DOHH2 (cell line): ENCODE measurements around the gene MESD.
A peak's percentile ranks its signal among the peaks of the same experiment; 100 is the strongest.

Experiments
- H3F3A ChIP-seq: fragments of 200-600 bp; sonication (generic), shearing (Covaris generic); 2 replicates; pipeline ENCODE4 v1.6.0; 2016; ENCODE audit warnings: antibody characterized with exemption, mild to moderate bottlenecking; ENCODE audit not compliant: control insufficient read depth, insufficient read depth
- H3K27ac ChIP-seq: fragments of 200-600 bp; sonication (generic); 2 replicates; pipeline ENCODE4 v1.5.1; 2014; ENCODE audit warnings: low read depth, mild to moderate bottlenecking, low read length, moderate library complexity
- H3K27me3 ChIP-seq: fragments of 200-600 bp; sonication (generic); 2 replicates; pipeline ENCODE4 v1.6.1; 2014; ENCODE audit warnings: mild to moderate bottlenecking, low read length, mixed read lengths; ENCODE audit not compliant: control insufficient read depth
- H3K36me3 ChIP-seq: fragments of 200-600 bp; sonication (generic); 2 replicates; pipeline ENCODE4 v1.6.1; 2014; ENCODE audit warnings: mild to moderate bottlenecking, low read length, moderate library complexity, mixed read lengths; ENCODE audit not compliant: control insufficient read depth
- H3K4me1 ChIP-seq: fragments of 200-600 bp; sonication (generic); 2 replicates; pipeline ENCODE4 v1.6.1; 2014; ENCODE audit warnings: mild to moderate bottlenecking, low read length, mixed read lengths; ENCODE audit not compliant: control insufficient read depth
- H3K4me2 ChIP-seq: fragments of 200-600 bp; sonication (generic); 2 replicates; pipeline ENCODE4 v1.6.0; 2014; ENCODE audit warnings: mild to moderate bottlenecking, low read length, moderate library complexity
- H3K4me3 ChIP-seq: fragments of 200-600 bp; sonication (generic); 2 replicates; pipeline ENCODE4 v1.5.1; 2014; ENCODE audit warnings: mild to moderate bottlenecking, low read length, mixed read lengths
- H3K79me2 ChIP-seq: fragments of 200-600 bp; sonication (generic); 2 replicates; pipeline ENCODE4 v1.6.1; 2014; ENCODE audit warnings: mild to moderate bottlenecking, low read length, mixed read lengths; ENCODE audit not compliant: control insufficient read depth
- H3K9me2 ChIP-seq: fragments of 200-600 bp; sonication (generic); replicated peaks from 2 replicates; pipeline ENCODE4 v1.6.1; 2014; ENCODE audit warnings: mild to moderate bottlenecking, low read length, mixed read lengths; ENCODE audit not compliant: control insufficient read depth
- H3K9me3 ChIP-seq: fragments of 200-600 bp; sonication (generic); 2 replicates; pipeline ENCODE4 v1.6.1; 2014; ENCODE audit warnings: antibody characterized with exemption, low read length, mixed read lengths; ENCODE audit not compliant: control insufficient read depth, insufficient read depth
- H4K20me1 ChIP-seq: fragments of 200-600 bp; sonication (generic); 2 replicates; pipeline ENCODE4 v1.6.0; 2014; ENCODE audit warnings: low read depth, mild to moderate bottlenecking, antibody characterized with exemption, low read length, moderate library complexity; ENCODE audit not compliant: control insufficient read depth, insufficient read depth
- EZH2phosphoT487 ChIP-seq: fragments of 200-600 bp; sonication (generic); IDR thresholded peaks from 2 replicates; pipeline ENCODE4 v1.6.1; 2017; ENCODE audit warnings: borderline replicate concordance, mild to moderate bottlenecking, antibody characterized with exemption, low read length, moderate library complexity, mixed read lengths
- TF ChIP-seq, protein P1 (sequence below): fragments of 200-600 bp; sonication (generic); IDR thresholded peaks from one replicate; pipeline ENCODE4 v1.5.1; 2014; ENCODE audit warnings: antibody characterized with exemption, mild to moderate bottlenecking, low read depth, low read length; ENCODE audit not compliant: poor library complexity, severe bottlenecking

The MESD gene

DNA sequence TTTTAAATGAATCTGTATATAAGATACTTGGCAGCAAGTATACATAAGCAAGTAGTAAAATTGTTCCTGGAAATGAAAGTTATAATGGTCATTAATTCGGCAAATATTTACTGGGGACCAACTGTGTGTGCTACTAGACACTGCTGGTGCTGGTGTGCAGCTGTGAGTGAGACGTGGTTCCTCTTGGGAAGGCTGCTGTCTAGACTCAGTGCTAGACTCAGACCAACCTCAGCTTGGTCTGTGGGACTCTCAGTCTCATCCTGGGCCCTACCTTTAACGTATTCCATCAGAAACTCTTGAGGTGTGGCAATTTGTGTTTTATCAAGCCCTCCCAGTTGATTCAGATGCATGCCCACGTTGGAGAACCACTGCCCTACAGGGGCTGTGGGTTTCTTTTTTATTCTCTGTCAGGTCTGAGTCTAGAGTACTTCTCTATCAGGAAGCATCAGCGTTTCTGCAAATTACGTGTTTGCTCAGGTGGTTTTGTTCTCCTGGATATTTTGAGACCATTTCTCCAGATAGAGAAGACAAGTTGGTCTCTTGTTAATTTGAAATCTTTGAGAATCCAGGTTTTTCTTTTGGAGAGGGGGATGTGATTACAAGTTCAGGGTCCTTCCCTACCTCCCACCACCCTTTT, 17.9 kb upstream of the MESD start:
- peaks cover 69% of the 10 kb centered on the region for H3K79me2 ChIP-seq
- no peak overlapping the region for H3K4me3 ChIP-seq
- no peaks in the 10 kb centered on the region for H3K27me3 ChIP-seq
- peaks cover 9% of the 10 kb centered on the region; the same call in 1 of the 2 replicates for H3F3A ChIP-seq
- H3K4me2 ChIP-seq, result no peak overlapping the region
- H3K9me2 ChIP-seq, result no peaks in the 10 kb centered on the region
- H3K27ac ChIP-seq, result no peak overlapping the region
- H4K20me1 ChIP-seq, result peaks cover 21% of the 10 kb centered on the region; the same call in 1 of the 2 replicates
- no peaks in the 10 kb centered on the region for H3K9me3 ChIP-seq
- TF ChIP-seq EZH2phosphoT487, result no peak
- peaks cover 32% of the 10 kb centered on the region for H3K36me3 ChIP-seq
- H3K4me1 ChIP-seq, result peaks cover 23% of the 10 kb centered on the region

DNA sequence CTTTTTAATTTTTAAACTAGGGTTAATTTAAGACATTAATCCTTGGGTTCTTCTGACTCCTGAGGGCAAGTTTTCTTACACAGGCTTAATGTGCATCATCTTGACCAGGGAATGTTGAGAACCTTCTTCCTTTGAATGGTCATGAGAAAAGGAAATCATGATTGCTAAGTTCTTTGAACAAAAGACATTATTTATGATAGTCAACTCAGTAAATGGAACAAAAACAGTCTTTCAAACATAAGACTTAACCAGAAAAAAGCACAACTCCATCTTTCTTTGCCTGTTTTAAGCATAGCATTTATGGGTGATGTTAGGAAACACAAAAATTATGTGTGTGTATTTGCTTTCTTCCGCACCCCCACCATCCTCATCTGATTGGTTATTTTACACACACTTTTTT, 16.5 kb upstream of the MESD start:
- H3F3A ChIP-seq, result peaks cover 9% of the 10 kb centered on the region; the same call in 1 of the 2 replicates
- no peak overlapping the region for H3K4me2 ChIP-seq
- no peaks in the 10 kb centered on the region for H3K9me3 ChIP-seq
- no peak overlapping the region for H3K27ac ChIP-seq
- H3K36me3 ChIP-seq, result peaks cover 36% of the 10 kb centered on the region
- no peak overlapping the region for H3K4me3 ChIP-seq
- H3K27me3 ChIP-seq, result no peaks in the 10 kb centered on the region
- peaks cover 83% of the 10 kb centered on the region for H3K79me2 ChIP-seq
- TF ChIP-seq, protein P1, sequence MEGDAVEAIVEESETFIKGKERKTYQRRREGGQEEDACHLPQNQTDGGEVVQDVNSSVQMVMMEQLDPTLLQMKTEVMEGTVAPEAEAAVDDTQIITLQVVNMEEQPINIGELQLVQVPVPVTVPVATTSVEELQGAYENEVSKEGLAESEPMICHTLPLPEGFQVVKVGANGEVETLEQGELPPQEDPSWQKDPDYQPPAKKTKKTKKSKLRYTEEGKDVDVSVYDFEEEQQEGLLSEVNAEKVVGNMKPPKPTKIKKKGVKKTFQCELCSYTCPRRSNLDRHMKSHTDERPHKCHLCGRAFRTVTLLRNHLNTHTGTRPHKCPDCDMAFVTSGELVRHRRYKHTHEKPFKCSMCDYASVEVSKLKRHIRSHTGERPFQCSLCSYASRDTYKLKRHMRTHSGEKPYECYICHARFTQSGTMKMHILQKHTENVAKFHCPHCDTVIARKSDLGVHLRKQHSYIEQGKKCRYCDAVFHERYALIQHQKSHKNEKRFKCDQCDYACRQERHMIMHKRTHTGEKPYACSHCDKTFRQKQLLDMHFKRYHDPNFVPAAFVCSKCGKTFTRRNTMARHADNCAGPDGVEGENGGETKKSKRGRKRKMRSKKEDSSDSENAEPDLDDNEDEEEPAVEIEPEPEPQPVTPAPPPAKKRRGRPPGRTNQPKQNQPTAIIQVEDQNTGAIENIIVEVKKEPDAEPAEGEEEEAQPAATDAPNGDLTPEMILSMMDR, result no peak
- no peak for TF ChIP-seq EZH2phosphoT487
- H3K4me1 ChIP-seq, result peaks cover 27% of the 10 kb centered on the region
- peaks cover 25% of the 10 kb centered on the region; the same call in 1 of the 2 replicates for H4K20me1 ChIP-seq
- H3K9me2 ChIP-seq, result no peaks in the 10 kb centered on the region

DNA sequence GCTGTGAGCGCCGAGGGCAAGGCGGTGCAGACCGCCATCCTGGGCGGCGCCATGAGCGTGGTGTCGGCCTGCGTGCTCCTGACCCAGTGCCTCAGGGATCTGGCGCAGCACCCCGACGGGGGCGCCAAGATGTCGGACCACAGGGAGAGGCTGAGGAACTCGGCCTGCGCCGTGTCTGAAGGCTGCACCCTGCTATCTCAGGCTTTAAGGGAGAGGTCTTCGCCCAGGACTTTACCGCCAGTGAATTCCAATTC, 13.4 kb upstream of the MESD start:
- Histone ChIP-seq H3K79me2 (peaks cover 81% of the 10 kb centered on the region), H3K27ac (no peak overlapping the region)

More for the DNA sequence above, 13.4 kb upstream of the MESD start:
- peaks cover 36% of the 10 kb centered on the region for H3K36me3 ChIP-seq
- H3K4me1 ChIP-seq, result peaks cover 34% of the 10 kb centered on the region
- no peaks in the 10 kb centered on the region for H3K9me2 ChIP-seq
- no peaks in the 10 kb centered on the region for H3K27me3 ChIP-seq
- peak overlapping the region; percentile 85; the same call in 1 of the 2 replicates for H3K4me2 ChIP-seq
- peak overlapping the region; percentile 17; the same call in 1 of the 2 replicates for H3K4me3 ChIP-seq
- H3F3A ChIP-seq, result peaks cover 9% of the 10 kb centered on the region; the same call in 1 of the 2 replicates
- H4K20me1 ChIP-seq, result peaks cover 25% of the 10 kb centered on the region; the same call in 1 of the 2 replicates
- H3K9me3 ChIP-seq, result no peaks in the 10 kb centered on the region
- no peak for TF ChIP-seq EZH2phosphoT487
- TF ChIP-seq, protein P1, result no peak
